GM12874 (cell line): ENCODE data around the gene LNX1.

ENCODE experiments used
- TF ChIP-seq, protein P1 (sequence below): IDR thresholded peaks from 2 replicates; pipeline ENCODE4 v1.5.1; 2011; ENCODE audit warnings: low read depth, mild to moderate bottlenecking, control low read depth, low read length, moderate library complexity; ENCODE audit not compliant: insufficient read depth

Gene LNX1

DNA sequence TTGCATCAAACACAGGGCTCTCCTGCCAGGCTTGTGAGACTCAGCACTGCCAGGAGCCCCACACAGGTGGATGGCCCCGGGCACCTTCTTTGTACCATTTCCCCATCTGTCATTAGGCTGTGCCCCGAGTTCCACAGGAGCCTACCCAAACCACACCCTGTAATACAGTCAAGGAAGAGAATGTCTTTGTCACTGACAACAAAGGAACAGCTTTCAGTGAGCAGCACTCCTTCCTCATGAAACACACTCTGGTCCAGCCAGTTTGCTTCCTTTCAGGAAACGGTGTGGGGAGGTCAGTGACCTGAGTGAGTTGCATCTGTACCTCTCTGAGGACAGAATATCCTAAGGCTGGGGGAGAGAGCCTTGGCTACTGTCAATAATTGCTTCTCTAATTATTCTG is 53.7 kb downstream of the LNX1 start:
- TF ChIP-seq, protein P1, sequence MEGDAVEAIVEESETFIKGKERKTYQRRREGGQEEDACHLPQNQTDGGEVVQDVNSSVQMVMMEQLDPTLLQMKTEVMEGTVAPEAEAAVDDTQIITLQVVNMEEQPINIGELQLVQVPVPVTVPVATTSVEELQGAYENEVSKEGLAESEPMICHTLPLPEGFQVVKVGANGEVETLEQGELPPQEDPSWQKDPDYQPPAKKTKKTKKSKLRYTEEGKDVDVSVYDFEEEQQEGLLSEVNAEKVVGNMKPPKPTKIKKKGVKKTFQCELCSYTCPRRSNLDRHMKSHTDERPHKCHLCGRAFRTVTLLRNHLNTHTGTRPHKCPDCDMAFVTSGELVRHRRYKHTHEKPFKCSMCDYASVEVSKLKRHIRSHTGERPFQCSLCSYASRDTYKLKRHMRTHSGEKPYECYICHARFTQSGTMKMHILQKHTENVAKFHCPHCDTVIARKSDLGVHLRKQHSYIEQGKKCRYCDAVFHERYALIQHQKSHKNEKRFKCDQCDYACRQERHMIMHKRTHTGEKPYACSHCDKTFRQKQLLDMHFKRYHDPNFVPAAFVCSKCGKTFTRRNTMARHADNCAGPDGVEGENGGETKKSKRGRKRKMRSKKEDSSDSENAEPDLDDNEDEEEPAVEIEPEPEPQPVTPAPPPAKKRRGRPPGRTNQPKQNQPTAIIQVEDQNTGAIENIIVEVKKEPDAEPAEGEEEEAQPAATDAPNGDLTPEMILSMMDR: no peak

DNA sequence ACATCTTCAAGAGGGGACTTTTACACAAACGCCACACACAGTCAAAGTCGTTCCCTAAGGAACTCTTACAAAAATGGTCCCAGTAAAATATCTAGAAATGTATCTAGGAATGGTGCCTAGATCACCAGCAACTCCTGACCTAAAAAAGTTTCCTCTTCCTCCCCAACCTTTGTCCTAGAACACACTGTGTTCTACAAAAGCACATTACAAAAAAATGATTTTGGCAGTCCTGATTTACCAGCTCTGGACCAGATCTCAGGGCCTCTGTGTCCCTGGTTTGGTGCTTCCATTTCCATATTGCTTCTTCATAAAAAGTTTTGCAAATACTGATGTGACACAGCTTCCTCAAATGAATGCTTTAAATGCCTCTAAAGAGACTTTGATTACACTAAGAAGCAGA is 55.0 kb downstream of the LNX1 start:
- TF ChIP-seq, protein P1: no peak

DNA sequence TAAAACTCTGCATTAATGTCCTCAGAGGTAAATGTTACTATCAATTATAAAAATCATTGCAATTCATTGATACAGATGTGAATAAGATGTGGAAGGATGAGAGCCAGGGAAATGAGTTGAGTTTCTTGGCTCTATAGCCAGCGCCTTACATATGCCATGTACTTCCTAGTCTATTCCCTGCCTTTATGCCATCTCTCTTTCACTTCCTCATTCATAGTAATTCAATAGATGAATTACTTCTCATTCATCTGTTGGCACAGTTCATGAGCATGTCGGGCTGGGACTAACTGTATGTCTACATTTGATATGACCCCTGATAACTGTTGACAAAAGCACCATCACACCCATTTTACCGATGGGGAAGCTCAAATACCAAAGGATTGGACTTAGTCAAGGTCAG is 55.7 kb downstream of the LNX1 start:
- TF ChIP-seq, protein P1: no peak

DNA sequence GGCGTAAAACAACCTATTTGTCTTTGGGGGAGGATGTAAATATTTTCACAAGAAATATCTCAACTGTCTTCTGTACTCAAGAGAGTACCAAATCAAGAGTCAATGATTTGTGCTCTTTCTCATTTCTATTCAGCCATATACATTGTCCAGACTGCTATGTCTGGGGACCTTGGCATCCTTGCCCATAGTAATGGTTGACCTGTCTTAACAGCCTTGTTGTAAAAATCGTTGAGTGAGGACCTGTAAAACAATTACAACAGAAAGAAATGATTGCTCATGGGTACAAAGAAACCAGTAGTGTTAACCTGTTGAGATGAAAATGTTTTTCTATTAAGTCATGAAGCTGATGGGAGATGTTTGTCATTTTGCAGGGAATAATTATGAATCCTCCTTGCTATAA is 56.6 kb downstream of the LNX1 start:
- TF ChIP-seq, protein P1: no peak

DNA sequence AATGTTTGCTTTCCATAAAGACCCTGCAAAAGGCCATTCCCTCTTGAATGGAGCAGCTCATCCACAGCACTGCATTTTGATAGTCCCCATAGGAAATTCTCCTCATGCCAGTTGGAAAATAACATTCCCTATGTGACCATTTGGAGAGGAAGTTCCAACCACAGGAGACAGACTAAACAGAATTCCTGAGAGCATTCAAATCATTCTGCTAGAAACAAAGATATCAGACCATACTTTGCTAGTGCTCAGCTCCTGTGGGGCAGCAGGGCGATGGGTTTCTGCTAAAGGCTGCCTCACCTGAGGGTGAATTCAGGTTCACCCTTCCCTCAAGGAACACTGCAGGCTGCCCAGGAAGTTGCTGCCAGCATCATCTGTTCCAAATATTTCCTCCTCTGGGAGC is 58.8 kb downstream of the LNX1 start:
- TF ChIP-seq, protein P1: no peak

DNA sequence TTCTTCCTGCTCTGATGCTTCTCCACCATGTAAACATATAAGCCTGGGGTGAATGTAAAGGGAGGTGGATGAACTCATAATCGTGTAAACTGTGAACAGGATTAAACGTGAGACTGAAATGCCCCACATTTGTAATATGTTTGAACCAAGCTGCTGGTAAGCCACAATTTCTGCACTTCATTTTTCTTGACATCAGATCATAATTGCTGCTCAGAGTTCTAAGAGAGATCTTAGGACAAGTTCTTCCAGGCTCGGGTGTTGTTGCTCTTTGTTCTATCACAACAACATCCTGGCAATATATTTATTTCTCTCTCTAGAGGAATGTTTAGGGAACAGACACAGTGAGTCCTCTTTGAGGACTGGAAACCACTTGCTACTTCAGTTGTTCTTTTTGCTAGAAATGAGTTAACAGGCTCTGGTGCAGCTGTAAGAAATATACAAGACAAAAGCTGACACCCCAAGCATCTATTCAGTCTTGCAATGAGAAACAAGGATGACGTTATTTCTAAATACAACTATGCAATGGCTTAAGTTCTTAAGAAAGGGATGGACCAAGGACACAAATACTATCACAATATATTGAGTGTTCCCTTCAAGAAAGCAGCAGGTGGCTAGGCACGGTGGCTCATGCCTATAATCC is 59.6 kb downstream of the LNX1 start:
- TF ChIP-seq, protein P1: no peak

DNA sequence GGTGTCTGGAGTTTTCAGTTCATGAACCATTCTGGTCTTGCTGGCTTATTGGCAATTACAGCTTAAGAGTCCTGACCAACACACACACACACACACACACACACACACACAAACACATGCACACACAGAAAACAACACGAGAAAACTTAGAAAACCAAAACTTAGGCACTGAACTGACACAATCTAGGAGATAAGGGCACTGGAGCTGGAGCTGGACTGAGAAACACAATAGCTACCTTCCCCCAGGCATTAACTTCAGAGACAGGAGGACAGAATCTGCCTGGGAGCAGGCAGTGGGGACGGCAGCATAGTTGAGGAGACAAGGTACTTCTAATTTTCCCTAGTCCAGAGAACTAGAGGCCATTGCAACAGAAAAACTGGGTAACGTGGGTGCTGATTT is 62.3 kb downstream of the LNX1 start:
- TF ChIP-seq, protein P1: no peak

DNA sequence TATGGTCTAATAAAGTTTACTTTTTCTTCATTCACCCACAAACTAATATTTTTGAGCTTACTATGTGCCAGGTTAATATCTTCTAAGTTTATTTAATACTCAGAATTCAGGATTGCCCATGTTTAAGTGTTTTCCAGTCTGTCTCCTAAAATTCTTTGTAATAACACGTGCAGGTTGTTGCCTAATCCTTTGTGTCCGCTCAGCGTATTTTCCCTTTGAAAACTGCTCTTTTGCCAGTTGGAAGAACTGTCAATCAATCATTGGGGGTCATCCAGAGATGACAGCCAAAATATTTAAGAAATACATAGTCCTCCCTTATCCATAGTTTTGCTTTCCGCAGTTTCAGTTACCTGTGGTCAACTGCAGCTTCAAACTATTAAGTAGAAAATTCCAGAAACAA is 63.4 kb downstream of the LNX1 start:
- TF ChIP-seq, protein P1: no peak
